ENCODE measurements around the gene FAM241B. TPM values are rescaled to one million over a fixed set of nuclear protein-coding genes. Genes with fewer than 3 reads are reported as not detected.

The FAM241B gene
- total RNA-seq, 4 donors from 2014 or later = 0.44 to 5.7 (median 2.4) TPM

DNA sequence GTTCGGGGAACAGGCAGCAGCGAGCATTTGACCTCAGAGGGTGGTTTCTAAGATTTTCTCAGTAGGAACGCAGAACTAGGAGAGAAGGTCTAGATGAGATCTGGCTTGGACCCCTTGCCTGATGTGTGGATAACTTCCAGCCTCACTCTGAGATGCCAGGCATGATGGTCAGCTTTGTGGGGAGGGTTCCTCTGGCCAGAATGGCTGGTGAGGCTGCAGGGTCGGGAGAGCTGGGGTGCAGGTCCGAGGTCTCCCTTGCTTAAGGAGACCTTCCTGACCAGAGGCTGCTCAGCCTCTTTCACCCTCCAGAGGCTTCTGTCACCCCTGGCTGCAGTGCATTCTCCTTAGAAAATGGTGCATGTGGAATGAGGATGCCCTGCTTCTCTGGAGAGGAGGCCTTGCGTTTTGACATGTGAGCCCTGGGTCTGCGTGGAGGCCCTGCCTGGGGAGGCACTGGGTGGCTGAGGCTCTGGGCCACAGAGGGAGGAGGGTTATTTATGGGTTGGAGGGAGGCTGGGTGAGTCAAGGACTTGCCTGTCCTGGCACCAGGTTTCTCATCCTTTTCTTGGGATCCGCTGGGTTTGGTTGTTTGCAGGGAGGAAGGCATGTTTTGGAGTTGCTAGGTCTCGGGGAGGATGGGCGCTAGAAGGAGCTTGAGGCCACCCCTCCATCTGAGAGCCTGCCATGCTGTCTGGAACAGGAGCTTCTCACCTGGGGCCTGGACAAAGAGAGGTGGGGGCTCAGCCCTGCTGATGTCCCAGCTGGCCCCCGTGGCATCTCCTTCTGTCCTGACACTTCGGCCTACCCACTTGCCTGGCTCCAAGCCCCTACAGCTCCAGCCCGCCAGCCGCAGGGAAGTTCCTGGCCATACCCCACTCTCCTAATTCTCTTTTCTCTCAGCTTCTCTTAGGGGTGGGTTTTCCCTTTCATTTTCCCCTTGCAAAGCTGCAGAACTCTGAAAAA, 3.9 kb downstream of the FAM241B start:
- no peak for DNase-seq (ENCODE audit: low spot score in 2 of 2)

DNA sequence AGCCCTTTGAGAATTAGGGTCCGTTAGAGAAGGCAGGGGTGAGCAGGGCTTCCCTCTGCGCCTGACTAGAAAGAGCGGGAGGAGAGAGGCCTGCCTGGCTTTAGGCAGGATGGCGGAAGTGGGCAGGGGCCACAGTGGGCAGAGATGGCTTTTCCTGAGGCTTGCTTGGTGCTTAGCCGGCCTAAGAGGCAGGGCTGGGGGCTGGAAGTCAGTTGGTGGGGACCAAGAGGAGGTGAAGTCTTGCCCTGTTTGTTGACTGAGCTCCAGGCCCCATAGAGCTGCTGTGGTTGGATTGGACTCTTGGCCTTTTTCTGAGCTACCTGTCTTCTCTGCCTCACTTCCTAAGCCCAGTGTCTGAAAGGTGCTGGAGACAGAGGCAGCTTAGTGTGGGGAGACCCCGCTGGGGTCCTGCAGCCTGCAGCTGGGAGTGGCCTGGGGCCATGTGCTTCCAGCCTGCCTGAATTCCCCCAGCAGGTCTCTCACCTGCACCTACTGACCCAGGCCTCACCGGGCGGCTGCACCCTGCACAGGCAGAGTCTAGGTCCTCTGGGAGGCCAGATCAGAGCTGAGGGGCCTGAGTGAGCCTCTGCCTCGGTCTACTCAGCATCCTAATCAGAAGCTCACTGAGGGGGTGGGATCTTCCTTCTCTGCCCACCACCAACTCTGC, 4.8 kb downstream of the FAM241B start:
- TF ChIP-seq POLR2A (IDR thresholded peaks at IDR 0.05) = no peak
- no peak for TF ChIP-seq EP300 (IDR thresholded peaks at IDR 0.05)
- TF ChIP-seq, protein P1, sequence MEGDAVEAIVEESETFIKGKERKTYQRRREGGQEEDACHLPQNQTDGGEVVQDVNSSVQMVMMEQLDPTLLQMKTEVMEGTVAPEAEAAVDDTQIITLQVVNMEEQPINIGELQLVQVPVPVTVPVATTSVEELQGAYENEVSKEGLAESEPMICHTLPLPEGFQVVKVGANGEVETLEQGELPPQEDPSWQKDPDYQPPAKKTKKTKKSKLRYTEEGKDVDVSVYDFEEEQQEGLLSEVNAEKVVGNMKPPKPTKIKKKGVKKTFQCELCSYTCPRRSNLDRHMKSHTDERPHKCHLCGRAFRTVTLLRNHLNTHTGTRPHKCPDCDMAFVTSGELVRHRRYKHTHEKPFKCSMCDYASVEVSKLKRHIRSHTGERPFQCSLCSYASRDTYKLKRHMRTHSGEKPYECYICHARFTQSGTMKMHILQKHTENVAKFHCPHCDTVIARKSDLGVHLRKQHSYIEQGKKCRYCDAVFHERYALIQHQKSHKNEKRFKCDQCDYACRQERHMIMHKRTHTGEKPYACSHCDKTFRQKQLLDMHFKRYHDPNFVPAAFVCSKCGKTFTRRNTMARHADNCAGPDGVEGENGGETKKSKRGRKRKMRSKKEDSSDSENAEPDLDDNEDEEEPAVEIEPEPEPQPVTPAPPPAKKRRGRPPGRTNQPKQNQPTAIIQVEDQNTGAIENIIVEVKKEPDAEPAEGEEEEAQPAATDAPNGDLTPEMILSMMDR (IDR thresholded peaks at IDR 0.05) = no peak
- WGBS, 2 donors = 82 to 92% methylated on average over 8 of the region's 9 CpGs
- H3K4me3 ChIP-seq = no peak overlapping the region
- H3K27me3 ChIP-seq = no peaks in the 10 kb centered on the region
- peaks cover 0 to 18% (median 0%) of the 10 kb centered on the region in 4 donors for H3K4me1 ChIP-seq
- no peak for DNase-seq (ENCODE audit: low spot score in 2 of 2)
- H3K36me3 ChIP-seq = peaks cover 0 to 16% (median 0%) of the 10 kb centered on the region in 3 donors
- H3K27ac ChIP-seq = no peak overlapping the region
- H3K9me3 ChIP-seq = no peaks in the 10 kb centered on the region

More for the DNA sequence above, 3.9 kb downstream of the FAM241B start:
- WGBS, 2 donors = 87 to 90% methylated on average over 14 of the region's 14 CpGs
- no peak overlapping the region for H3K27ac ChIP-seq
- H3K4me3 ChIP-seq = no peak overlapping the region
- no peaks in the 10 kb centered on the region for H3K9me3 ChIP-seq
- peaks cover 0 to 18% (median 0%) of the 10 kb centered on the region in 4 donors for H3K4me1 ChIP-seq
- TF ChIP-seq, protein P1 (IDR thresholded peaks at IDR 0.05) = no peak
- H3K36me3 ChIP-seq = peaks cover 0 to 16% (median 0%) of the 10 kb centered on the region in 3 donors
- no peaks in the 10 kb centered on the region for H3K27me3 ChIP-seq

DNA sequence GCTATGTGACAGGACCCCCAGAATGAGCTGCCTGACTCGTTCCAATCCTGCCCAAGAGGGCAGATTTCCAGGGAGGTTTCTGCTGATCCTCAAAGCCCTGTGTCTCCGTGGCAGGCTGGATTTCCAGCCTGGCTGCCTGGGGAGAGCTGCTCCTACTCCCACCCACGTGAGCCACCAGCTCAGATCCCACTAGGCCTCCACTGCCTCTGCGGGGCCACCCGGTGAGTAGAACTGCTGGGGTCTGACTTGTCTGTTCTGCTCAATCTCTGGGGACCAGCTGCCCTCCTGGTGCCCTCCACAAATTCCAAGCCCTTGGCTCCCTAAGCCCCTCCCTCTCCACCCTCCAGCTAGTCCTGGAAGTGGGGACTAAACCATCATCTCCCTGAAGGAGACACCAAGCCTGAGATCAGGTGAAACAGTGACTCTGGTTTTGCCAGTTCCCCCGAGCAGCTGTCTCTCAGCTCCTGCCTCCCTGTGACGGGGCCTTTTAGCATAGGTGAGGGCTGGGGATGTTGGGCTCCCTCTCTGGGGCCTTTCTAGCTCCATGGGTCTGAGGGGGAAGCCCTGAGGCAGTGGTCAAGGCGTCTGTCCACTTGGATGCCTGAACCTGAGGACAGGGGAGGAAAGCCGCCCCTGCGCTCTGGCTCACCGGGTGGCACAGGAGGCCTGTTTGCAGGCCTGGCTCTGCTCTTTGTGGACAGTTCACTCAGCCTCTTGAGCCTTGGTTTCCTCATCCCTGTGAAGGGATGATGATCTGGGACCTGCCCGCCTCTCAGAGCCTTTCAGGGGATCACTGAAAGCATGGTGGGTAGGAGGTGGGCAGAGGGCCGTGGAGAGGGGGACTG, 5.6 kb downstream of the FAM241B start:
- H3K27ac ChIP-seq = no peak overlapping the region
- no peaks in the 10 kb centered on the region for H3K9me3 ChIP-seq
- peaks cover 0 to 11% (median 0%) of the 10 kb centered on the region in 4 donors for H3K4me1 ChIP-seq
- TF ChIP-seq EP300 (IDR thresholded peaks at IDR 0.05) (no peak), POLR2A (IDR thresholded peaks at IDR 0.05) (no peak)
- TF ChIP-seq, protein P1 (IDR thresholded peaks at IDR 0.05) = no peak
- no peak for DNase-seq (ENCODE audit: low spot score in 2 of 2)
- no peaks in the 10 kb centered on the region for H3K27me3 ChIP-seq
- H3K4me3 ChIP-seq = no peak overlapping the region
- 69 to 71% methylated on average over 7 to 11 of the region's 13 CpGs for WGBS, 2 donors
- H3K36me3 ChIP-seq = peaks cover 0 to 16% (median 0%) of the 10 kb centered on the region in 3 donors

DNA sequence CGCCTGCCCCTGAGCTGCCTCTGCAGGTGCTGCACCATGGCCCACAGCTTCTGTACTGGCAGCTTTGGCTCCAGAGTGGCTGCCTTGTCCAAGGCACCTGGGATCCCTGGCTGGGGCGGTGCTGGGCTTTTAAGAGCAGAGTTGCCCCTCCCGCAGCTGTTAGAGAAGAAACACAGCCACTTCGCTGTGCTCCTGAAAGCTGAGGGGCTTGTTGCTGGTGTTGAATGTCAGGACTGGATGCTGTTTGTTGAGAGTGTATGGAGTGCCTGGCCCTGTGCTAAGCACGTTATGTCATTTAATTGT, 6.2 kb downstream of the FAM241B start:
- H3K27me3 ChIP-seq = no peaks in the 10 kb centered on the region

More for the DNA sequence above, 6.2 kb downstream of the FAM241B start:
- H3K4me3 ChIP-seq = no peak overlapping the region
- peaks cover 0 to 16% (median 0%) of the 10 kb centered on the region in 3 donors for H3K36me3 ChIP-seq
- H3K27ac ChIP-seq = no peak overlapping the region
- no peaks in the 10 kb centered on the region for H3K9me3 ChIP-seq
- TF ChIP-seq EP300 (IDR thresholded peaks at IDR 0.05) (no peak), POLR2A (IDR thresholded peaks at IDR 0.05) (no peak)
- TF ChIP-seq, protein P1 (IDR thresholded peaks at IDR 0.05) = no peak
- H3K4me1 ChIP-seq = peaks cover 0 to 6% (median 0%) of the 10 kb centered on the region in 4 donors
- DNase-seq (ENCODE audit: low spot score in 2 of 2) = no peak
- WGBS, 2 donors = 91 to 94% methylated on average over 3 to 4 of the region's 5 CpGs
